HG03354 (cell line): ENCODE measurements around the gene NDUFS8.

ENCODE experiments used
- ATAC-seq: cut with Tn5 transposase; IDR thresholded peaks from one replicate; pipeline ENCODE4 v1.9.1; 2021; ENCODE audit warnings: mild to moderate bottlenecking; ENCODE audit not compliant: unreplicated experiment, poor library complexity, severe bottlenecking

The NDUFS8 gene

GRCh38 chr11:68014157-68014946 lies 16.1 kb upstream of the NDUFS8 start:
- no peak for ATAC-seq

GRCh38 chr11:68014947-68015447 lies 15.5 kb upstream of the NDUFS8 start:
- ATAC-seq: no peak

GRCh38 chr11:68015467-68015866 lies 15.0 kb upstream of the NDUFS8 start:
- ATAC-seq: no peak

GRCh38 chr11:68016161-68016903 lies 14.1 kb upstream of the NDUFS8 start:
- ATAC-seq: no peak

GRCh38 chr11:68016904-68017817 lies 13.3 kb upstream of the NDUFS8 start:
- ATAC-seq: no peak

GRCh38 chr11:68017980-68018729 lies 12.3 kb upstream of the NDUFS8 start:
- ATAC-seq: no peak

- ATAC-seq: no peak
Observed at GRCh38 chr11:68018730-68019190, 11.7 kb upstream of the NDUFS8 start.

- no peak for ATAC-seq
Observed at GRCh38 chr11:68019486-68019885, 11.0 kb upstream of the NDUFS8 start.

- no peak for ATAC-seq
Observed at GRCh38 chr11:68020575-68020974, 9.9 kb upstream of the NDUFS8 start.

GRCh38 chr11:68021167-68021787 lies 9.2 kb upstream of the NDUFS8 start:
- no peak for ATAC-seq

- ATAC-seq: no peak
Observed at GRCh38 chr11:68022531-68022930, 8.0 kb upstream of the NDUFS8 start.

GRCh38 chr11:68024508-68024907 lies 6.0 kb upstream of the NDUFS8 start:
- no peak for ATAC-seq

GRCh38 chr11:68025047-68025446 lies 5.4 kb upstream of the NDUFS8 start:
- no peak for ATAC-seq

GRCh38 chr11:68026391-68027105 lies 3.9 kb upstream of the NDUFS8 start:
- ATAC-seq: no peak

- ATAC-seq: no peak
Observed at GRCh38 chr11:68027667-68028066, 2.8 kb upstream of the NDUFS8 start.

- no peak for ATAC-seq
Observed at GRCh38 chr11:68028802-68029545, 1.5 kb upstream of the NDUFS8 start.

- no peak for ATAC-seq
Observed at GRCh38 chr11:68031144-68031464, 623 bp downstream of the NDUFS8 start.

GRCh38 chr11:68032003-68032402 lies 1.5 kb downstream of the NDUFS8 start:
- ATAC-seq: no peak
